ENCODE results near the gene EIF1AD.
"Not testable (repeated sequence)": the region's sequence is repeated elsewhere in the genome, so short reads cannot be mapped to it uniquely, and the experiment has no call there.

EIF1AD gene

DNA sequence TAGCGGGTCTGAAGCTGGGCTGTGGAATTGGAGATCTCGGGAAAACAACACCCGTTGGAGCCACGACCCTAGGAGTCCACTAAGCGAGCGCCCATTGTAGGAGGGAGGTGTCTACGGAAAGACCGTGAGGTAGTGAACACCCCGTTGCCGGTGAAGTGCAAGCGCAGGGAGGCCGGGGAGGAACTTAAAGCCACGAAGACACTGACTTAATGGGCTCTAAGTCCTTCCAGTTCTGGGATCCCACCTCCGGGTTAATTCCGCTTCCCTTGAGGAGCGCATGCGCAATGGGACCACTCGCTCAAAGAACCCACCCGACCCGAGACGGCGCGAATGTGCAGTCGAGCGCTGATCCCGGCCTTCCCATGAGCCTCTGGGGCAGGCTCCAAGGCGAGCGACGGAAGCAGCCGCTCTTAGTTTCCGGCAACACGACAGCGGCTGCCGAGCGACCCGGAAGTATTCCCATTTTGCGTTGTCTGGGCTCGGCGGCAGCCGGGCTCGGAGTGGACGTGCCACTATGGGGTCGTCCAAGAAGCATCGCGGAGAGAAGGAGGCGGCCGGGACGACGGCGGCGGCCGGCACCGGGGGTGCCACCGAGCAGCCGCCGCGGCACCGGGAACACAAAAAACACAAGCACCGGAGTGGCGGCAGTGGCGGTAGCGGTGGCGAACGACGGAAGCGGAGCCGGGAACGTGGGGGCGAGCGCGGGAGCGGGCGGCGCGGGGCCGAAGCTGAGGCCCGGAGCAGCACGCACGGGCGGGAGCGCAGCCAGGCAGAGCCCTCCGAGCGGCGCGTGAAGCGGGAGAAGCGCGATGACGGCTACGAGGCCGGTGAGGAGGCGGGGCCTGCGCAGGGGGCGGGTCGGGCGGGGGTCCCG is 40.5 kb downstream of the EIF1AD start, which contains the start of gene SART1:
Gene SART1, plus strand, starts transcription at position 468 of the 874 bp plus-strand sequence. Its CDS starts 47 bp downstream, at position 515.
- Histone ChIP-seq H3K27ac (peak within 1 kb of the TSS; percentile 98), H3K36me3 (peaks cover 35% of the 10 kb centered on the region), H3K27me3 (no peaks in the 10 kb centered on the region), H3K4me1 (peaks cover 63% of the 10 kb centered on the region), H3K4me3 (peak within 1 kb of the TSS; percentile 99), H3K9me3 (no peaks in the 10 kb centered on the region), H4K20me1 (peaks cover 31% of the 10 kb centered on the region), H3K9ac (peak within 1 kb of the TSS; percentile 98), H3K4me2 (peak within 1 kb of the TSS; percentile 93)
- TF ChIP-seq Cebpa-rat (IDR thresholded peaks at IDR 0.05), result no peak

DNA sequence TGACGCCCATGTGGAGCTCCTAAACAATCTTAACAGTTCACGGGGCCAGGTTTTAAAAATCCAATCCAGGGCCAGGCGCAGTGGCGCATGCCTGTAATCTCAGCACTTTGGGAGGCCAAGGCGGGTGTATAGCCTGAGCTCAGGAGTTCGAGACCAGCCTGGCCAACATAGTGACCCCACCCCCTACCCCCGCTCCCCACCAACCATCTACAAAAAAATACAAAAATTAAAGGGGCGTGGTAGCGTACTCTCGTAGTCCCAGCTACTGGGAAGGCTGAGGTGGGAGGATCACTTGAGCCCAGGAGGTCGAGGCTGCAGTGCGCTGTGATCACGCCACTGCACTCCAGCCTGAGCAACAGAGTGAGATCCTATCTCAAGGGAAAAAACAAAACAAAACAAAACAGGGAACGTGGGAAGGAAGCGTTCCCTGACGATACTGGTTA is 41.1 kb downstream of the EIF1AD start:
- TF ChIP-seq Cebpa-rat (IDR thresholded peaks at IDR 0.05), result no peak
- no peaks in the 10 kb centered on the region for H3K27me3 ChIP-seq
- peaks cover 31% of the 10 kb centered on the region for H4K20me1 ChIP-seq
- peak overlapping the region; percentile 98 for H3K27ac ChIP-seq
- H3K36me3 ChIP-seq, result peaks cover 28% of the 10 kb centered on the region
- peak overlapping the region; percentile 98 for H3K9ac ChIP-seq
- H3K9me3 ChIP-seq, result no peaks in the 10 kb centered on the region
- peaks cover 65% of the 10 kb centered on the region for H3K4me1 ChIP-seq
- H3K4me2 ChIP-seq, result peak overlapping the region; percentile 93
- H3K4me3 ChIP-seq, result peak overlapping the region; percentile 99

GRCh38 chr11:65958774-65959420 is 43.1 kb downstream of the EIF1AD start:
- Histone ChIP-seq H3K9ac (no peak overlapping the region; the same call in 1 of the 2 replicates), H3K4me1 (peaks cover 65% of the 10 kb centered on the region), H4K20me1 (peaks cover 19% of the 10 kb centered on the region), H3K36me3 (peaks cover 9% of the 10 kb centered on the region), H3K27ac (peak overlapping the region; percentile 55), H3K9me3 (no peaks in the 10 kb centered on the region), H3K27me3 (no peaks in the 10 kb centered on the region), H3K4me3 (no peak overlapping the region), H3K4me2 (peak overlapping the region; percentile 79)
- TF ChIP-seq Cebpa-rat (IDR thresholded peaks at IDR 0.05), result no peak

- Histone ChIP-seq H3K9me3 (no peaks in the 10 kb centered on the region), H3K4me2 (peak overlapping the region; percentile 79), H3K9ac (no peak overlapping the region; the same call in 1 of the 2 replicates), H4K20me1 (peaks cover 13% of the 10 kb centered on the region), H3K27me3 (no peaks in the 10 kb centered on the region), H3K4me1 (peaks cover 59% of the 10 kb centered on the region), H3K4me3 (no peak overlapping the region), H3K36me3 (0 out of 2 replicates have a peak, but pooled peaks cover 3% of the 10 kb centered on the region), H3K27ac (peak overlapping the region; percentile 55)
- TF ChIP-seq Cebpa-rat (IDR thresholded peaks at IDR 0.05), result no peak
Observed at GRCh38 chr11:65958291-65958690, 43.7 kb downstream of the EIF1AD start.

- no peaks in the 10 kb centered on the region for H3K36me3 ChIP-seq
- no peak overlapping the region for H3K9ac ChIP-seq
- H3K27ac ChIP-seq, result no peak overlapping the region
- H4K20me1 ChIP-seq, result no peaks in the 10 kb centered on the region
- no peaks in the 10 kb centered on the region for H3K27me3 ChIP-seq
- no peak for TF ChIP-seq Cebpa-rat (IDR thresholded peaks at IDR 0.05)
- peaks cover 36% of the 10 kb centered on the region for H3K4me1 ChIP-seq
- H3K4me2 ChIP-seq, result no peak overlapping the region
- no peaks in the 10 kb centered on the region for H3K9me3 ChIP-seq
- no peak overlapping the region for H3K4me3 ChIP-seq
Observed at GRCh38 chr11:65954771-65955170, 47.2 kb downstream of the EIF1AD start.

DNA sequence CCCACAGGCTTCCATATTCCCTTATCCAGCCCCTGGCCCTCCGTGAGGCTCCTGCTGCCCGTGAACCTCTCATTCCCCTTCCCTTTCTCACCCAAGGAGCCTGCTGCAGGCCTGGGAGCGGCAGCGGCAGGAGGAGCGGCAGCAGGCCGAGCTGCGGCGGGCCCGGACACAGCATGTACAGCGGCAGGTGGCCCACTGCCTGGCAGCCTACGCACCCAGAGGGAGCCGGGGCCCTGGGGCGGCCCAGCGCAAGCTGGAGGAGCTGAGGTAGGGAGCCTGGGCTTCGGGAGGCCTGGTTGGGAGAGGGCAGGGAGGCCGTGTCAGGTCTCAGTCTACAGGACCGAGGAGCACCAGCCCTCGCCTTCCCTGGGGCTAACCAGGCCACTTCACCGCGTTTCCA is 48.5 kb downstream of the EIF1AD start:
- H3K4me2 ChIP-seq, result no peak overlapping the region
- H3K4me1 ChIP-seq, result peaks cover 23% of the 10 kb centered on the region
- no peaks in the 10 kb centered on the region for H3K9me3 ChIP-seq
- no peaks in the 10 kb centered on the region for H3K27me3 ChIP-seq
- no peak overlapping the region for H3K27ac ChIP-seq
- H3K36me3 ChIP-seq, result no peaks in the 10 kb centered on the region
- no peaks in the 10 kb centered on the region for H4K20me1 ChIP-seq
- no peak for TF ChIP-seq Cebpa-rat (IDR thresholded peaks at IDR 0.05)
- no peak overlapping the region for H3K4me3 ChIP-seq
- H3K9ac ChIP-seq, result no peak overlapping the region

DNA sequence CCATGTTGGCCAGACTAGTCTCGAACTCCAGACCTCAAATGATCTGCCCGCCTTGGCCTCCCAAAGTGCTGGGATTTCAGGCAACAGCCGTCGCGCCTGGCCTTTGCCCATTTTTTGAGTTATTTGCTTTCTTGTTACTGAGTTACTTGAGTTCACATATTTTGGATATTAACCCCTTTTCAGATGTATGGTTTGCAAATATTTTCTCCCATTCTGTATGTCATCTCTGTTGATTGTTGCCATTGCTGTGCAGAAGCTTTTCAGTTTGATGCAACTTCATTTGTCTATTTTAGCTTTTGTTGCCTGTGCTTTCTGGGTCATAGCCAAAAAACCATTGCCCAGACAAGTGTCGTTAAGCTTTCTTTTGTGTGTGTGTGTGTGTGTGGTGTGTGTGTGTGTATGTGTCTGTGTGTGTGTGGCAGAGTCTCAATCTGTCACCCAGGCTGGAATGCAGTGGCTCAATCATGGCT is 49.9 kb downstream of the EIF1AD start:
- Histone ChIP-seq H3K27me3 (no peaks in the 10 kb centered on the region), H3K4me2 (no peak overlapping the region), H3K27ac (no peak overlapping the region), H3K4me1 (peaks cover 9% of the 10 kb centered on the region), H3K9me3 (no peaks in the 10 kb centered on the region), H3K36me3 (no peaks in the 10 kb centered on the region), H3K4me3 (no peak overlapping the region), H3K9ac (no peak overlapping the region), H4K20me1 (no peaks in the 10 kb centered on the region)
- TF ChIP-seq Cebpa-rat (IDR thresholded peaks at IDR 0.05), result no peak

GRCh38 chr11:65951641-65952040 is 50.3 kb downstream of the EIF1AD start:
- H3K36me3 ChIP-seq, H3K9me3 ChIP-seq, H3K9ac ChIP-seq, H3K27me3 ChIP-seq, H4K20me1 ChIP-seq, H3K4me3 ChIP-seq, H3K4me2 ChIP-seq, H3K27ac ChIP-seq, H3K4me1 ChIP-seq: not testable (repeated sequence)

DNA sequence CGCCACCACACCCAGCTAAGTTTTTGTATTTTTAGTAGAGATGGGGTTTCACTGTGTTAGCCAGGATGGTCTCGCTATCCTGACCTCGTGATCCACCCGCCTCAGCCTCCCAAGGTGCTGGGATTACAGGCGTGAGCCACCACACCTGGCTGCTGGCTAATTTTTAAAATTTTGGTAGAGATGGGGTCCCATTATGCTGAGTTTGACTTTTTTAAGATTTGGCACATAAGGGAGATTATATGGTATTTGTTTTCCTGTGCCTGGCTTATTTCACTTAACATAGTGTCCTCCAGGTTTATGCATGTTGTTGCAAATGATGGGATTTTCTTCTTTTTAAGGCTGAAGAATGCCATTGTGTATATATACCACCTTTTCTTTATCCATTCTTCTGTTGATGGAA is 51.2 kb downstream of the EIF1AD start:
- not testable (repeated sequence) for H3K9ac ChIP-seq, H3K4me1 ChIP-seq, H3K4me2 ChIP-seq, H3K36me3 ChIP-seq, H4K20me1 ChIP-seq, H3K27ac ChIP-seq, H3K9me3 ChIP-seq, H3K27me3 ChIP-seq, H3K4me3 ChIP-seq

- Histone ChIP-seq H3K27me3 (no peaks in the 10 kb centered on the region), H3K9ac (no peak overlapping the region), H3K4me2 (no peak overlapping the region)
Observed at GRCh38 chr11:65947603-65948125, 54.3 kb downstream of the EIF1AD start.

More at GRCh38 chr11:65947603-65948125, 54.3 kb downstream of the EIF1AD start:
- Histone ChIP-seq H3K36me3 (no peaks in the 10 kb centered on the region), H3K4me3 (no peak overlapping the region), H3K4me1 (no peaks in the 10 kb centered on the region), H3K9me3 (no peaks in the 10 kb centered on the region), H3K27ac (no peak overlapping the region), H4K20me1 (no peaks in the 10 kb centered on the region)
- TF ChIP-seq Cebpa-rat (IDR thresholded peaks at IDR 0.05), result no peak

Data from BLaER1 (cell line).